HG02623 (cell line): ENCODE data around the gene SUPT6H.
"Not testable (repeated sequence)": the region's sequence is repeated elsewhere in the genome, so short reads cannot be mapped to it uniquely, and the experiment has no call there.

Source experiments
- ATAC-seq: cut with Tn5 transposase; IDR thresholded peaks from one replicate; pipeline ENCODE4 v1.9.1; 2021; ENCODE audit warnings: moderate library complexity; ENCODE audit not compliant: unreplicated experiment

SUPT6H gene

DNA sequence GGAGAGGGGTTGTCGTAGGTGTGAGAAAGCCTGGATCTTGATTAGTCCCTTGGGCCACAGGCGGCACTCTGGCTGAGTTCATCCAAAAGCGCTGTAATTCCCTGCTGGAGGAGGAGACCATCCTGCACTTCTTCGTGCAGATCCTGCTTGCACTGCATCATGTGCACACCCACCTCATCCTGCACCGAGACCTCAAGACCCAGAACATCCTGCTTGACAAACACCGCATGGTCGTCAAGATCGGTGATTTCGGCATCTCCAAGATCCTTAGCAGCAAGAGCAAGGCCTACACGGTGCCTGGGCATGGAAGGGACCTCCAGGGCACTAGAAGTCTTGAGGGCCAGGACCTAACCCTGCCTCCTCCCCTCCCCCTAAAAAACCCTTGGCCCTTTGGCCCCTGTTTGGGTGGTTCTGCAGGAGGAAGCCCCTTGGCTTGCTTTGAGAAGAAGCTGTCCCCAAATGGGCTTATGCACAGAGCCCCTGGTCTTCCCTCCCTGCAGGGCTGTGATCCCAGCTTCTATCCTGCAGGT lies 72.8 kb downstream of the SUPT6H start:
- ATAC-seq, result no peak

DNA sequence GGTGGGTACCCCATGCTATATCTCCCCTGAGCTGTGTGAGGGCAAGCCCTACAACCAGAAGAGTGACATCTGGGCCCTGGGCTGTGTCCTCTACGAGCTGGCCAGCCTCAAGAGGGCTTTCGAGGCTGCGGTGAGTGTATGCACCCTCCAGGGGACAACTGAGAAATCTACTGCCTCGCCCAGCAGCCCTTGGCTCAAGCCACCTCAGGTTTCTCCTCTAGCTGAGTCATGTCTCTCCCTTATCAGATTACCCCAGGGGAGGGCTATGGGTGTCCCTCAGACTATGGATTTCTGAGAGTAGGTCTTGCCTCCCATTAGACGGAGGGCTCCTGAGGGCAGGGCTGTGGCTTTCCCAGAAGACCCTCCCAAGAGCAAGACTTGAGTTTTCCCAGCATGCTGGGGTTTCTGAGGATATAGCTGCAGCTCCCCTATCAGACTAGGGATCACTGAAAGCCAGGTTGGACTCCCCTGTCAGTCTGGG lies 73.3 kb downstream of the SUPT6H start:
- no peak for ATAC-seq

DNA sequence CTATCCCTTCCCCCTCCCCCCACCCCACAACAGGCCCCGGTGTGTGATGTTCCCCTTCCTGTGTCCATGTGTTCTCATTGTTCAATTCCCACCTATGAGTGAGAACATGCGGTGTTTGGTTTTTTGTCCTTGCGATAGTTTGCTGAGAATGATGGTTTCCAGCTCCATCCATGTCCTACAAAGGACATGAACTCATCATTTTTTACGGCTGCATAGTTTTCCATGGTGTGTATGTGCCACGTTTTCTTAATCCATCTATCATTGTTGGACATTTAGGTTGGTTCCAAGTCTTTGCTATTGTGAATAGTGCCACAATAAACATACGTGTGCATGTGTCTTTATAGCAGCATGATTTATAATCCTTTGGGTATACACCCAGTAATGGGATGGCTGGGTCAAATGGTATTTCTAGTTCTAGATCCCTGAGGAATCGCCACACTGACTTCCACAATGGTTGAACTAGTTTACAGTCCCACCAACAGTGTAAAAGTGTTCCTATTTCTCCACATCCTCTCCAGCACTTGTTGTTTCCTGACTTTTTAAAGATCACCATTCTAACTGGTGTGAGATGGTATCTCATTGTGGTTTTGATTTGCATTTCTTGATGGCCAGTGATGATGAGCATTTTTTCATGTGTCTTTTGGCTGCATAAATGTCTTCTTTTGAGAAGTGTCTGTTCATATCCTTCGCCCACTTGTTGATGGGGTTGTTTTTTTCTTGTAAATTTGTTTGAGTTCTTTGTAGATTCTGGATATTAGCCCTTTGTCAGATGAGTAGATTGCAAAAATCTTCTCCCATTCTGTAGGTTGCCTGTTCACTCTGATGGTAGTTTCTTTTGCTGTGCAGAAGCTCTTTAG lies 74.1 kb downstream of the SUPT6H start:
- ATAC-seq, result not testable (repeated sequence)

DNA sequence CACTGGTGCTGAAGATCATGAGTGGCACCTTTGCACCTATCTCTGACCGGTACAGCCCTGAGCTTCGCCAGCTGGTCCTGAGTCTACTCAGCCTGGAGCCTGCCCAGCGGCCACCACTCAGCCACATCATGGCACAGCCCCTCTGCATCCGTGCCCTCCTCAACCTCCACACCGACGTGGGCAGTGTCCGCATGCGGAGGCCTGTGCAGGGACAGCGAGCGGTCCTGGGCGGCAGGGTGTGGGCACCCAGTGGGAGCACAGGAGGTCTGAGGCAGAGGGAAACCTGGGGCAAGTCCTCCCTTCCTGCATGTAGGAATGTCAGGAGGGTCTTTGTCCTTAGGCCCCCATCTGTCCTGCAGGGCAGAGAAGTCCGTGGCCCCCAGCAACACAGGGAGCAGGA lies 75.3 kb downstream of the SUPT6H start:
- no peak for ATAC-seq

DNA sequence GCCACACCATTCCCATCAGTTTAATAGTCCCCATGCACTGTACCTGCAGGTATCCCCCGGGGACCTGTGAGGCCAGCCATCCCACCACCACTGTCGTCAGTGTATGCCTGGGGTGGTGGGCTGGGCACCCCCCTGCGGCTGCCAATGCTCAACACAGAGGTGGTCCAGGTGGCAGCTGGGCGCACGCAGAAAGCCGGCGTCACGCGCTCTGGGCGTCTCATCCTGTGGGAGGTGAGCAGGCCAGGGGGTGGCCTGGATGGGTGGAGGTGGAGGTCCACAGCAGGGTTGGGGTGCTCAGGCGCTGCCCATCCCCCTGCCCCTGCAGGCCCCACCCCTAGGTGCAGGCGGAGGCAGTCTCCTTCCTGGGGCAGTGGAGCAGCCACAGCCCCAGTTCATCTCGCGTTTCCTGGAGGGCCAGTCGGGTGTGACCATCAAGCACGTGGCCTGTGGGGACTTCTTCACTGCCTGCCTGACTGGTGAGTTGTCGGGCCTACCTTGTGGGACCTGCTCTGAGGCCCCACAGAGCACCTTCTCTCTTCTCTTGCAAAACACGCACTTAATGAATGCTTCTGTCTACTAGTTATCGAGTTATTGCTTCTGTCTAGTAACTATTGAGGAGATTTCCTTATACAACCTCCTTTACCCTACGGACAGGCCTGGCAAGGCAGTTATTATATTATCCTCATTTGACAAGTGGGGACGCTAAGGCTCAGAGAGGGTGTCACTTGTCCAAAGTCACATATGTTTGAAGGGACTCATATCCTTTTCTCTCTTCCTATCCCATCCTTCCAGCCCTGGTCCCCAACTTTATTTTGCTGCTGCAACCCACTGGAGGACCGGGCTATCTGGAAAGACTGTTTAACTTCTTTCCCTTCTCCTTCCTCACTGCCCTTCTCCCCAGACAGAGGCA lies 76.0 kb downstream of the SUPT6H start:
- ATAC-seq, result peak; percentile 59

DNA sequence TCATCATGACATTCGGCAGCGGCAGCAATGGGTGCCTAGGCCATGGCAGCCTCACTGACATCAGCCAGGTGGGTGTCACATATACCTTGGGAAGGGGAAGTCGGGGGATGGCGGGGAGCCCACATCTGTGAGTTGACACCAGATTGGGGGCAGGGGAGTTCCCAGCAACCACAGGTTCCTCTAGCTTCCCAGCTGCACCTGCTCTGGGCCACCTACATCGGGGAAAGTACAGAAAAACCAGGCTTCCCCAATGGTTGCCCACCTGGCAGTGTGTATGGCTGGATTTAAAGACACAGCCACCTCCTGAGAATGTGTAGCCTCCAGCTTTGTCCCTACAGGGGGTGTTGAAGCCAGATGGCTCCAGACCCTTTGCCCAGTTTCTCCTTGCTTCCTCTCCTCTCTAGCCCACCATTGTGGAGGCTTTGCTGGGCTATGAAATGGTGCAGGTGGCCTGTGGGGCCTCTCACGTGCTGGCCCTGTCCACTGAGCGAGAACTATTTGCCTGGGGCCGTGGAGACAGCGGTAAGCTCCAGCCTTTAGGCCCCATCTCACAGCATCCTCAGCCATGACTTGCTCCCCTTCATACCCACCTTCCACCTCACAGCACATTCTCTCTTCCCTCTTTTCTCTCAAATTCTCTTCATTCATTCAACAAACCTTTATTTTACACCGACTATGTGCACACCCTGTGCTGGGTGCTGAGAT lies 76.8 kb downstream of the SUPT6H start:
- ATAC-seq, result no peak

DNA sequence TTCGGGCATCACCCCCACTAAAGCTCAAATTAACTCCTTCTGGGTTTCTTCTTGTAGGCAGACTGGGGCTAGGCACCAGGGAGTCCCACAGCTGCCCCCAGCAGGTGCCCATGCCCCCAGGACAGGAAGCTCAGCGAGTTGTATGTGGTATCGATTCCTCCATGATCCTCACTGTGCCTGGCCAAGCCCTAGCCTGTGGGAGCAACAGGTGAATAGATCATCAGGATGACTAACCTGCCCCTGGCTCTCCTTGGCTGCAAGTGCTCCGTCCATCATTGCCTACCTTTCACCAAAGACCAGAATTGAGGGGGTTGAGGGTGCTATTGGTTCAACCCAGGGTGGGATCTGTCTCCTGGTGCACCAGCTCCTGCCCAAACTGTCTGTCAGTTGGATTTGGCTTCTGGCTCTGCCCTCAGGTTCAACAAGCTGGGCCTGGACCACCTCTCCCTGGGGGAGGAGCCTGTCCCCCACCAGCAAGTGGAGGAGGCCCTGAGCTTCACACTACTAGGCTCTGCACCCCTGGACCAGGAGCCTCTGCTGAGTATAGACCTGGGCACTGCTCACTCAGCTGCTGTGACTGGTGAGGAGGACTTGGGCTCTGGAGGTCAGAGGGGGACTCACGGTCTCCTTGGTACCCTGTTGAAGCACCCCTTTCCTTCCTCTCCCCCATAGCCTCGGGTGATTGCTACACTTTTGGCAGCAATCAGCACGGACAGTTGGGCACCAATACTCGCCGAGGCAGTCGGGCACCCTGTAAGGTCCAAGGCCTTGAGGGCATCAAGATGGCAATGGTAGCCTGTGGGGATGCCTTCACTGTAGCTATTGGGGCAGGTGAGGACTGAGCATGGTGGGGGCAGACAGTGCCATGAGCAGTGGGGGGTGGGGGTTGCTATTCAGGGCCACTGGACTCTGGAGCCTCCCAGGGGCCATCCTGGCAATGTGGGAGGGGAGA lies 78.7 kb downstream of the SUPT6H start:
- ATAC-seq, result no peak

DNA sequence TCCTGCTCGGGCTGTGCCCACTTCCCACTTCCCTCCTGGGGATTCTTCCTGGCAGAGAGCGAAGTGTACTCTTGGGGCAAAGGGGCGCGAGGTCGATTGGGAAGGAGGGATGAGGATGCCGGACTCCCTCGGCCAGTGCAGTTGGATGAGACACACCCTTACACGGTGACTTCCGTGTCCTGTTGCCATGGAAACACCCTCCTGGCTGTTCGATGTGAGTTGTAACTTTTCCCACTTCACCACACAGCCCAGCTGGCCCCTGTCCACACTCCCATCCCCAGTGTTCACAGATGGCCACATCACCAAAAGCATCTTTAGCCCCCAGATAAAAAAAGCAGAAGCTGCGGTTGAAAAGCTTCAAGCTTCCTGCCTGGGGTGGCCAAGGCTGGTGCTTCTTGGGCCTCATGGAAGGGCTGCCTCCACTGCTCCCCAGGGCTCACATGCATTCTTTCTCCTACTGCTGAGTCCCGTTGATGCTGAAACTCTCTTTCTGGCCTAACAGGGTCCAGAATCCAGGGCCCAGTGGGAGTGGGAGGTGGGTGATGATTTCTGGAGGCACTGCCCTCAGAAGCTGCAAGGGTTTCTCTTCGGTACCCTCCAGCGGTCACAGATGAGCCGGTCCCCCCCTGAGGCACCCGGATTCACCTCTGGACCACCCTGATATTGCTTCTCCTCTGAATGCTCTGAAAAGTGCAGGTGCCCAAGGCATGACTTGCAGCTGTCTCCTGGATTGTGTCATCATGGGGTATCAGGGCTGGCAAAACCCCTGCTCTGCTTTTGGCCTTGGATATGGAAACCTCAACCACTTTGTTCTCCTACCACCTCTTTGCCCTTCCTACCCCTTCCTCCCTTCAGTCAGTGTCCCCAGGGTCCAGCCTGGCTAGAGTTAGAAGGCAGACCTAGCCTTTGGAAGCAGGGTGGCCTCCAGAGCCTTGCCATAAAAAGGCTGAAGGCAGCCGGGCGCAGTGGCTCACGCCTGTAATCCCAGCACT lies 79.6 kb downstream of the SUPT6H start:
- no peak for ATAC-seq

DNA sequence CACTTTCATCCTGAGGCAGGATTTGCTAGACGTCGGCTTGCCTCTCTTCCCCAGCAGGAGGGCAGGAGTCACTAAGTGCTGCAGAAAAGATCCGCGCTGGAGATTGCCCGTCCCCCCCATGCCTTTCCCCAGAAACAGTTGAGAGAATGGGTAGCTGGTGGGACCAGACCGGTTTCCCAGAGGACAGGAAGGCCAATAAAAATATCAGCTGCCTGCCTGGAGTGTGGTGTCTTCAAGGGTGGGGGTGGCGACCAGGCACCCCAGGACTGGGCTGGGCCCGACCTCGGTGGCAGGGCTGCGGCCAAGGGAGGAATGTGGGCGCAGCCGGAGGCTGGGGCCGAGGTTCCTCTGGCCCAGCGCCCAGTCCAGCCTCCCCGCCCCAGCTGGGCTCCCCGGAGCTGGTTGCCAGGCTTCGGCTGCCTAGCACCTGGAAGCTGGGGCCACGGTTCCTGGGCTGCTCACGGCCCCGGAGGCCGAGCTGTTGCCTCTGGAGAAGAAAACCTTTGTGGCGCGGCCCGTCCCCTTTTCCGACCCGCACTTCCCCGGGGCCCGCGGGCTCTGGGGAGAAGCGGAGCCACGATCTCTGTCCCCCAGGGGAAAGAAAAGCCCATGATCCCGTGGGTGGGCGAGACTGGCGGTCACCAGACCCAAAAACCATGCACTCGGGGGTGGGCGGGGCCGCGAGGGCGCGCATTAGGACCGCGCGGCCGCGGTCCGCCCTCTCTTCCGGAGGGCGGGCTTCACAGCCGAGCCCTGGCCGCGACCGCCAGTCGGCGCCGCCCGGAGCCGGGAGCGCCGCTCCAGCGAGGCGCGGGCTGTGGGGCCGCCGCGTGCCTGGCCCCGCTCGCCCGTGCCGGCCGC lies 81.5 kb downstream of the SUPT6H start, which contains the start of gene TRAF4:
TSS of gene TRAF4 (plus strand) at position 769 of the 861 bp plus-strand sequence. CDS start 102 bp downstream, outside the sequence.
- ATAC-seq, result peak; percentile 59

DNA sequence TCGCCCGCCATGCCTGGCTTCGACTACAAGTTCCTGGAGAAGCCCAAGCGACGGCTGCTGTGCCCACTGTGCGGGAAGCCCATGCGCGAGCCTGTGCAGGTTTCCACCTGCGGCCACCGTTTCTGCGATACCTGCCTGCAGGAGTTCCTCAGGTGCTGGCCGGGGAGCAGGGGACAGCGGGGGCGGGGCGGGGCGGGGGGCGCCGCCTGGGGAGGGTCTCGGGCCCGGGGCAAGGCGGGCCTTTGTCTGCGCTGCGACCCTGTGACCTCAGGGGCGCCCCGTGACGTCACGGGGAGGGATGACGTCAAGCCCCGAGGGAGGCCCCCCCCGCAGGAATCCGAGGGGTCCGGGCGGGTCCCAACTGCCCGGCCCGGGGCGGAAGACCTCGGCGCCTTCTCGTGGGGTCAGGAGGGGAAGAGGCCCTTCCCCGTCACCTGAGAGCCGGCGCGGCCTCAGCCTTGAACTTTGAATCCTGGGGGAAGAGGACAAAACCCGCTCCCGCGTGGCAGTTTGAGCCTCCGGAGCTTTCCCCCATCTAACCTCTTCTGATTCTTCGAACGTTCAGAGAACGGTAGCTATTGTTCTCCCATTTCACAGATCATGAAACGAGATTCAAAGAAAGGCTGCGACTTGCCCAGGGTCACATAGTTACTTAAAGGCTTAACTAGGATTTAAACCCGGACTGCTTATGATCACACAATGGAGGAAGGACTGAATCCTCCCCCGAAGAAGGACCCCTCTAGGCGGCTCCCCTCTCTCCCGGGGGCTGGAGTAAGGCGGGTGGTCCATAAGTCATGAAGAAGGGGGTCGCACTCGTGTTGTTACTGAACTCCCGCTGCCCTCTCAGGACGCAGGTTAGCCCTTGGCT lies 82.3 kb downstream of the SUPT6H start:
- ATAC-seq, result peak; percentile 17

DNA sequence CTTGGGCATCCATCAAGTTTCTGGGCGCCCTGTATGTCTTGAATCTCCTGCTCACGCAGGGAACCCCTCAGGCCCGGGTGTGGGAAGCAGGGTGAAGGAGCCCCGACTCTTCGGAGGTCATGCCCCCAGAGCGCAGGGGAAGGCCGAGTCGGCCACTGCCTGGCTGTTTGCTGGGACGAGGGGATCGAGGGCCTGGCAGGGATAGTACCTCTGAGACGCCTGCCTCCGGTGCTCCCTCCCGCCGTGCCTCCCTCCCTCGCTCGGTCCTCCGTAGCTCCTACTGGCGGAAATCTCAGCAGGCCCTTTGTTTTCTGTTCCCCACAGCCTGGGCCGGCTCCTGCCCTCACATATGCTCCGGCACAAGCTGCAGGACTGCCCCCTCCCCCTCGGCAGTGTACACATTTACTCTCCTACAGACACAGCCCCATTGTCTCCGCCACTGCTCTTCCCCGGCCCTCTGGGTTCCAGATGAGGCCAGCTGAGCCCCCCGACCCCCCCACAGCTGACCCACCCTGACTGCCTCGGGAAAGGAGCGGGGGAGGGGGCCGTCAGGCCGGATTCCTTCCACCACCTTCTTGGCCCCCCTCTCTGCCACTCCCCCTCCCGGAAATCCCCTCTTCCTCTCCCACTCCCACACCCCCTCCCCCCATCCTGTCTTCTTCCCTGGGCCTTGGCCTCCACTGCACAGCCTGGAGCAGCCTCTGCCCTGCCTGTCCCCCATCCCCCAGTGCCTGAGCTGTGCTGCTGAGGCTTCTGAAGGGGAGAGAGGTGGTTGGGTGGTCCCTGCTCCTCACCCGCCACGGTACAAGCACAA lies 83.2 kb downstream of the SUPT6H start:
- no peak for ATAC-seq

DNA sequence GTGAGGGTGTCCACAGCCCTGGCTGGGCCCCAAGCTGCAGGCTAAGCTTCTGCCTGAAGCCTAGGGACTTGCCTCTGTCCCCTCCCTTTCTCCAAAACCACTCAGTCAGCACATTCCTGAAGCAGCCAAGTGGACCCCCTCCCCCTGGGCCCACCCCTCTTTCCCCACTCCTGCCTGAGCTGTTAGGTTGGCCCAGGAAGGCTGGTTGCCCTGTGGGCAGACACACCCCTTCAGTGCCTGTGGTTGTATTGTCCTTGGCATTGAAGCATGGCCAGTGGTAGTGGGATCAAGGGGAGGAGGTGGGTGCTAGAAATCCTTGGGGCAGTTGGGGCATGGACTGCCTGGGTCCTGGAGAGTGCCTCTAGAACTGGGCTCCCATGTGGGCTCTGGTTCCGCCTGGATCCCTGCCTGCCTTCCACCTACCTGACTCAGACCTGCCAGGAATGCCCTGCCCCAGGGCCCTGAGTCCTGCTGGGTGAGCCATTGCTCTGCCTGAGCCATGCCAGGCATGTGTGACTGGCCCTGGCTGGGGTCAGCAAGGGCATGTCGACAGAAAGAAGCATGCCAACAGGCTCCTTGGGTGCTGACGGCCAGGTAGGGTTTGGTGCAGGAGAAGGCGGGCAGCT lies 83.9 kb downstream of the SUPT6H start:
- ATAC-seq, result no peak

DNA sequence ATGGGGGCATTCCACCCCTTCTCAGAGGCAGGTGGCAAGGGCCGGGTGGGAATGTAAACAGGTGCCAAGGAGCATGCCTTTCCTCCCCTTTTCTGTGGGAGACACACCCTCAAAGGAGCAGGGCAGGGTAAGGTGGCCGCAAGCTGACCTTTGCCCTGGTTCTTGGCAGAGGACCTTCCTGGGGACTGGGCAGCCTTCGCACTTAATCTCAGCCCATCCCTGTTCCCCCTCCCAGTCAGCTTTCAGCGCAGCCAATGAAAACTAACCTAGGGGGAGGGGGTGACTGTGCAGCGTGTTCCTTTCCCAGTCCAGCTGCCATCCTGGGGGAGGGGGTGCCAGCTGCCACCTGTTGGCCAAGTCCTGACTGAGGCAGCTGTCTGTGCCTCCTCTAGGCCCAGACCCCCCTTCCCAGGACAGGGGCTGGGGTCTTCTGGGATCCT lies 84.6 kb downstream of the SUPT6H start:
- no peak for ATAC-seq

DNA sequence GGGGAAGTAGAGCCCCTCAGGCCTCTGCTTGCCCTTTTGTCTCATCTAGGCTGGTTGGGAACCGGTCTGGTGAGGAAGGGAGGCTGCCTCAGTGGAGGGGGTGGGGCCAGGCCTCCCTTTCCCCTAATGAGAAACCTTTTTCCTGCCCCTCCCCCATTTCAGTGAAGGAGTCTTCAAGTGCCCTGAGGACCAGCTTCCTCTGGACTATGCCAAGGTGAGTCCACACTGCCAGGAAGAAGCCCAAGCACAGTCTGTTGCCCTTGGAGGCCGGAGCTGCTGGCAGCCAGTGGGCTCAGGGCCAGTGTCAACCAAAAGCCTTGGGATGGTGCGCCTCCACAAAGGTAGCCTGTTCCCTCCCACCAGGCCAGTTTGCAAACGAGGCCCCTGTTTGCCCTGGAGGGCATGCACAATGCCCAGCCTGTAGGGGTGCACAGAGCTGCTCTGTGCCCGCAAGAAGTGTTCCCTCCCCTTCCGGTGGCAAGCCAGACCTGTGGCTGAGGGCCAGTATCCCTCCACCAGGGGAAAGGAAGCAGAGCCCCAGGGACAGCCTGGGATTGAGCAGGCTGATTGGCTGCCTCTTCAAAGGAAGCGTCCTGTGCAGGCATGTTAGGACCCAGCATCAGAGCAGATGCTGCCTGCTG lies 85.2 kb downstream of the SUPT6H start:
- no peak for ATAC-seq
